Suprapubic skin (tissue), 4 donors: ENCODE data around the gene FBLIM1. TPM values are rescaled to one million over a fixed set of nuclear protein-coding genes. Genes with fewer than 3 reads are reported as not detected.

Experiments
- DNase-seq, 2 donors: peaks; one replicate each; pipeline ENCODE4 v3.0.0-alpha.2; 2019; ENCODE audit warnings: low spot score in 2 of 2
- H3K27ac ChIP-seq: fragments of 200-600 bp; sonication (generic); one replicate; pipeline ENCODE4 v1.5.1; 2019
- H3K27me3 ChIP-seq: fragments of 200-600 bp; sonication (generic); one replicate; pipeline ENCODE4 v1.5.1; 2019
- H3K36me3 ChIP-seq: fragments of 200-600 bp; sonication (generic); one replicate; pipeline ENCODE4 v1.5.1; 2019
- H3K4me1 ChIP-seq: fragments of 200-600 bp; sonication (generic); one replicate; pipeline ENCODE4 v1.5.1; 2019
- H3K4me3 ChIP-seq: fragments of 200-600 bp; sonication (generic); one replicate; pipeline ENCODE4 v1.5.1; 2019; ENCODE audit warnings: mild to moderate bottlenecking
- H3K9me3 ChIP-seq: fragments of 200-600 bp; sonication (generic); one replicate; pipeline ENCODE4 v1.5.1; 2019
- CTCF ChIP-seq, 2 donors: fragments of 200-600 bp in 1 of 2; fragments of 450-650 bp in 1 of 2; sonication (generic) in 1 of 2; IDR thresholded peaks; one replicate each; pipeline ENCODE4 v1.5.1; 2016 to 2019; ENCODE audit warnings: antibody characterized with exemption in 2 of 2, mild to moderate bottlenecking in 1 of 2, moderate library complexity in 1 of 2
- EP300 ChIP-seq: sonication (generic); formaldehyde crosslinking; IDR thresholded peaks from one replicate; pipeline ENCODE4 v1.6.1; 2017; ENCODE audit warnings: antibody characterized with exemption
- POLR2A ChIP-seq, 2 donors: fragments of 450-650 bp; IDR thresholded peaks; one replicate each; pipeline ENCODE4 v1.6.1; 2017; ENCODE audit warnings: antibody characterized with exemption in 2 of 2, mild to moderate bottlenecking in 2 of 2, moderate library complexity in 2 of 2
- POLR2AphosphoS5 ChIP-seq, 3 donors: sonication (generic); formaldehyde crosslinking; IDR thresholded peaks; one replicate each; pipeline ENCODE4 v1.6.1; 2017; ENCODE audit warnings: antibody characterized with exemption in 3 of 3
- WGBS: methylation state at CpG from one replicate; pipeline ENCODE4 v1.1.5; 2018; 5-methylcytosine and 5-hydroxymethylcytosine counted together
- total RNA-seq, 4 donors: library from RNA; depleted of rRNA; stranded (reverse); fragments of >200 nt; gene quantifications; one replicate each; pipeline ENCODE4 v1.1.0, GENCODE V29; 2016

Gene FBLIM1
- total RNA-seq, 4 donors from 2014 or later = 24.7 to 43.0 (median 27.4) TPM

GRCh38 chr1:15777909-15778707 lies 19.5 kb downstream of the FBLIM1 start:
- Histone ChIP-seq H3K27ac (no peak overlapping the region), H3K4me3 (no peak overlapping the region), H3K27me3 (no peaks in the 10 kb centered on the region), H3K4me1 (no peaks in the 10 kb centered on the region), H3K36me3 (peaks cover 41% of the 10 kb centered on the region), H3K9me3 (no peaks in the 10 kb centered on the region)
- 95% methylated on average over 7 of the region's 7 CpGs for WGBS
- TF ChIP-seq POLR2AphosphoS5 (IDR thresholded peaks at IDR 0.05) (no peak), EP300 (no peak), POLR2A (IDR thresholded peaks at IDR 0.05) (no peak), CTCF (IDR thresholded peaks at IDR 0.05) (no peak)
- DNase-seq = no peak

GRCh38 chr1:15785683-15786082 lies 27.1 kb downstream of the FBLIM1 start:
- DNase-seq = no peak
- TF ChIP-seq POLR2A (IDR thresholded peaks at IDR 0.05) (no peak), CTCF (IDR thresholded peaks at IDR 0.05) (no peak), POLR2AphosphoS5 (IDR thresholded peaks at IDR 0.05) (no peak), EP300 (no peak)
- Histone ChIP-seq H3K4me3 (no peak overlapping the region), H3K4me1 (peaks cover 12% of the 10 kb centered on the region), H3K27me3 (no peaks in the 10 kb centered on the region), H3K27ac (no peak overlapping the region), H3K36me3 (peaks cover 12% of the 10 kb centered on the region), H3K9me3 (no peaks in the 10 kb centered on the region)
- WGBS = 90% methylated on average over 4 of the region's 8 CpGs

- WGBS = 78% methylated on average over 3 of the region's 10 CpGs
- H3K4me3 ChIP-seq = no peak overlapping the region
- H3K27ac ChIP-seq = peak overlapping the region; percentile 3
- H3K4me1 ChIP-seq = peaks cover 12% of the 10 kb centered on the region
- no peaks in the 10 kb centered on the region for H3K9me3 ChIP-seq
- peaks cover 6% of the 10 kb centered on the region for H3K36me3 ChIP-seq
- DNase-seq = no peak
- TF ChIP-seq EP300 (no peak), POLR2A (IDR thresholded peaks at IDR 0.05) (no peak), CTCF (IDR thresholded peaks at IDR 0.05) (no peak), POLR2AphosphoS5 (IDR thresholded peaks at IDR 0.05) (no peak)
- H3K27me3 ChIP-seq = no peaks in the 10 kb centered on the region
Observed at GRCh38 chr1:15786581-15786980, 28.0 kb downstream of the FBLIM1 start.

GRCh38 chr1:15788624-15789301 lies 30.2 kb downstream of the FBLIM1 start:
- no peak for DNase-seq
- no peak for TF ChIP-seq CTCF (IDR thresholded peaks at IDR 0.05)
- TF ChIP-seq POLR2AphosphoS5 (IDR thresholded peaks at IDR 0.05) = no peak
- TF ChIP-seq POLR2A (IDR thresholded peaks at IDR 0.05) = no peak
- no peak for TF ChIP-seq EP300
- peaks cover 6% of the 10 kb centered on the region for H3K36me3 ChIP-seq
- no peaks in the 10 kb centered on the region for H3K27me3 ChIP-seq
- no peak overlapping the region for H3K27ac ChIP-seq
- no peak overlapping the region for H3K4me3 ChIP-seq
- peaks cover 20% of the 10 kb centered on the region for H3K4me1 ChIP-seq
- WGBS = 72% methylated on average over 13 of the region's 13 CpGs
- H3K9me3 ChIP-seq = no peaks in the 10 kb centered on the region

GRCh38 chr1:15796086-15796462 lies 37.5 kb downstream of the FBLIM1 start:
- TF ChIP-seq CTCF (IDR thresholded peaks at IDR 0.05) = no peak
- no peak for TF ChIP-seq POLR2AphosphoS5 (IDR thresholded peaks at IDR 0.05)
- TF ChIP-seq EP300 = no peak
- no peak for TF ChIP-seq POLR2A (IDR thresholded peaks at IDR 0.05)
- H3K27ac ChIP-seq = peak overlapping the region; percentile 69
- no peaks in the 10 kb centered on the region for H3K9me3 ChIP-seq
- H3K36me3 ChIP-seq = no peaks in the 10 kb centered on the region
- DNase-seq = no peak
- H3K27me3 ChIP-seq = no peaks in the 10 kb centered on the region
- 94% methylated on average over 2 of the region's 2 CpGs for WGBS
- H3K4me1 ChIP-seq = peaks cover 64% of the 10 kb centered on the region
- no peak overlapping the region for H3K4me3 ChIP-seq
